ENCODE results near the gene SPINT2.

SPINT2 gene

GRCh38 chr19:38289955-38290354 lies 25.6 kb downstream of the SPINT2 start:
- peak overlapping the region in 1 of 2 donors; percentile 60 for H3K27ac Mint-ChIP-seq
- DNase-seq (no peak), ATAC-seq (no peak)
- H3K4me3 Mint-ChIP-seq = no peak overlapping the region
- no peaks in the 10 kb centered on the region for H3K9me3 Mint-ChIP-seq
- H3K4me1 Mint-ChIP-seq = no peaks in the 10 kb centered on the region
- no peaks in the 10 kb centered on the region for H3K27me3 Mint-ChIP-seq

- no peaks in the 10 kb centered on the region for H3K4me1 Mint-ChIP-seq
- peak overlapping the region in 1 of 2 donors; percentile 60 for H3K27ac Mint-ChIP-seq
- no peak overlapping the region for H3K4me3 Mint-ChIP-seq
- no peak for ATAC-seq
- no peak for DNase-seq
- no peaks in the 10 kb centered on the region for H3K27me3 Mint-ChIP-seq
- H3K9me3 Mint-ChIP-seq = no peaks in the 10 kb centered on the region
Measured at GRCh38 chr19:38290631-38291147, 26.3 kb downstream of the SPINT2 start.

- ATAC-seq (no peak), DNase-seq (no peak)
- no peak overlapping the region for H3K27ac Mint-ChIP-seq
- no peaks in the 10 kb centered on the region for H3K9me3 Mint-ChIP-seq
- no peaks in the 10 kb centered on the region for H3K4me1 Mint-ChIP-seq
- no peak overlapping the region for H3K4me3 Mint-ChIP-seq
- H3K27me3 Mint-ChIP-seq = no peaks in the 10 kb centered on the region
Measured at GRCh38 chr19:38291855-38292254, 27.5 kb downstream of the SPINT2 start.

GRCh38 chr19:38293281-38293680 lies 28.9 kb downstream of the SPINT2 start:
- Mint-ChIP-seq H3K27me3 (no peaks in the 10 kb centered on the region), H3K4me3 (no peak overlapping the region), H3K9me3 (no peaks in the 10 kb centered on the region), H3K4me1 (no peaks in the 10 kb centered on the region), H3K27ac (no peak overlapping the region)
- DNase-seq = no peak
- ATAC-seq = no peak

- no peaks in the 10 kb centered on the region for H3K4me1 Mint-ChIP-seq
- no peaks in the 10 kb centered on the region for H3K27me3 Mint-ChIP-seq
Measured at GRCh38 chr19:38294090-38294489, 29.7 kb downstream of the SPINT2 start.

GRCh38 chr19:38298821-38299680 lies 34.7 kb downstream of the SPINT2 start:
- Mint-ChIP-seq H3K4me3 (no peak overlapping the region), H3K27ac (no peak overlapping the region), H3K9me3 (no peaks in the 10 kb centered on the region), H3K4me1 (no peaks in the 10 kb centered on the region), H3K27me3 (no peaks in the 10 kb centered on the region)
- DNase-seq = no peak
- ATAC-seq = no peak

More at GRCh38 chr19:38294090-38294489, 29.7 kb downstream of the SPINT2 start:
- Mint-ChIP-seq H3K9me3 (no peaks in the 10 kb centered on the region), H3K27ac (peak overlapping the region in 1 of 2 donors; percentile 54), H3K4me3 (no peak overlapping the region)
- no peak for ATAC-seq
- DNase-seq = no peak

DNA sequence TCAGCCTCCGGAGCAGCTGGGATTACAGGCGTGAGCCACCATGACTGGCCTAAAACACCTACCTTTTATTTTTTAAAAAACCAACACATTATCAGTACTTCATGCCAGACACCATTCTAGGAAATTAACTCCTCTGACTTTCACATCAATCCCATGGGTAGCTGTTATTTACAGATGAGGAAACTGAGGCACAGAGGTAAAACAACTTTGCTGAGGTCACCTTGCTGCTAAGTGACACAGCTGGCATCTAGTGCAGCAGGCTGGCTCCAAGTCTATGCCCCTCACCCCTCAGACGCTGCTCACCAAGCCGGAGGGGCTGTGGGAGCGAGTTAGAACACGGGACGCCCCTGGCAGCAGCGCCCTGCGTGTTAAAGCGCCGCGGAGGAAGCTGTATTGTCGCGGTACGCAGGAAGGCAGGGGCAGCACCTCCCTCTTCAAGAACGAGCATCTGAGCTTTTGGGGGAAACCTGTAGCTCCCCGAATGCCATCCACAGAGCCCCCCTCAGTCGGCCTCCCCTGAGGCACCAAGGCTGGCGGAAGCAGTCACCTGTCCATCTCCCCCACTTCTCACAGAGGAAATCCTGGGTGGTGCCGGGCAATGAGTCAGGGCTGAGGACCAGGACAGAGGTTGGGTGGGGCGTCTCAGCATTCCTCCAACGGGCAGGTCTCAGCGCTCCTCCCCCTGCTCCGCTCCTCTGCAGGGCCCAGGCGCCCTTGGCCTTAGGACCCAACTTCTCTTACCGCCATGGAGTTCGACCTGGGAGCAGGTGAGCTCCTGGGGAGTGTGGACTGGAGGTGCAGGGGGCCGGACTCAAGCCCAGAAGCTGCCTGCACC lies 39.4 kb downstream of the SPINT2 start, which contains the start of gene C19orf33:
C19orf33 (plus strand) TSS at position 735 of the 835 bp plus-strand sequence; CDS start at position 746, 11 bp downstream.
- H3K4me1 Mint-ChIP-seq = no peaks in the 10 kb centered on the region

GRCh38 chr19:38304352-38304865 lies 40.0 kb downstream of the SPINT2 start:
- Mint-ChIP-seq H3K9me3 (no peaks in the 10 kb centered on the region), H3K27ac (no peak overlapping the region), H3K4me1 (no peaks in the 10 kb centered on the region), H3K27me3 (no peaks in the 10 kb centered on the region), H3K4me3 (no peak overlapping the region)
- ATAC-seq (no peak), DNase-seq (no peak)

More for the DNA sequence above, 39.4 kb downstream of the SPINT2 start, which contains the start of gene C19orf33:
- ATAC-seq (no peak), DNase-seq (no peak)
- Mint-ChIP-seq H3K4me3 (no peak within 1 kb of the TSS), H3K27me3 (no peaks in the 10 kb centered on the region), H3K9me3 (no peaks in the 10 kb centered on the region), H3K27ac (no peak within 1 kb of the TSS)

DNA sequence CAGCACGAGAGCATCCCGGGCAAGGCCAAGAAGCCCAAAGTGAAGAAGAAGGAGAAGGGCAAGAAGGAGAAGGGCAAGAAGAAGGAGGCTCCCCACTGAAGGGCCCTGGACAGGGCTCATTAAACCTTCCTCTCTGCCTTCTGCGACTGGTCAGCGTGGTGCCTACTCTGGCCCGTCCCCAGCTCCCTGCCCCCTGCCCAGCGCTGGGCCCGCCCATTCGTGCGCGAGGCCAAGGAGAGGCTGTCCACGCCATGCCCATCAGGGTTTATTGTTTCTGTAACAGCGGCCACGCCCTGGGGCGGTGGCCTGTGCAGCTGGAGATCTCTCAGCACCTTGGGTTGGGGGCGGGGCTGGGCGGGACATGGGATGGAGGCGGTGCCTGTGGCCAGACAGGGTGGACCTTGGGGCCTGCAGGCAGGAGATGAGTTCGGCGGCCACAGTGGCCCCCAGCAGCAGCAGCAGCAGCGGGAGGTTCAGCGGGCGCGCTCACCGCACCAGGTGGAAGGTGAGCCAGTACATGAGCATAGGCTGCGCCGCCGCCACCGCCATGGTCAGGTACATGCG lies 40.6 kb downstream of the SPINT2 start:
- DNase-seq = no peak
- Mint-ChIP-seq H3K9me3 (no peaks in the 10 kb centered on the region), H3K27me3 (no peaks in the 10 kb centered on the region), H3K4me3 (no peak overlapping the region), H3K4me1 (no peaks in the 10 kb centered on the region), H3K27ac (no peak overlapping the region)
- ATAC-seq = no peak

GRCh38 chr19:38306236-38306635 lies 41.9 kb downstream of the SPINT2 start:
- peaks cover 5% of the 10 kb centered on the region for H3K4me1 Mint-ChIP-seq
- H3K27me3 Mint-ChIP-seq = no peaks in the 10 kb centered on the region
- no peak overlapping the region for H3K4me3 Mint-ChIP-seq
- peaks cover 5% of the 10 kb centered on the region in 2 donors for H3K9me3 Mint-ChIP-seq
- H3K27ac Mint-ChIP-seq = no peak overlapping the region
- ATAC-seq = no peak
- DNase-seq = no peak

DNA sequence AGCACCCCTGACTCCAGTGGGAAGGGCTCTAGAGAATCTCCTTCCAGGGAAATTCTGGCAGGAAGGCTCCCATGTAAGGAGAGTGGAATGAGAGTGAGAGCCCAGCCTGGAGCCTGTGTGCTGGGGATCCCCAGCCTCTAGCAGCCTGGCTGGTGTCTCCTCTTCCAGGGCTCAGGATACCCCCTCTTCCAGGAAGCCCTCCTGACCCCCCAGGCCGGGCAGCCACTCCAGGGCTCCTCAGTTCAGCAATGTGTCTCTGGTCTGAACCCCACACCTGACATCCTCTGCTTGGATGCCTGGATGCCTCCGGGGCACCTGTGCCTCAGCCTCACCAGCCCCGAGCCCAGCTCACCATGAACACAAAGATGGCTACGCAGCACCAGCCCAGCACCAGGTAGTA lies 42.7 kb downstream of the SPINT2 start:
- H3K9me3 Mint-ChIP-seq = peaks cover 5% of the 10 kb centered on the region in 2 donors
- H3K4me1 Mint-ChIP-seq = peaks cover 11% of the 10 kb centered on the region
- no peaks in the 10 kb centered on the region for H3K27me3 Mint-ChIP-seq
- ATAC-seq (no peak), DNase-seq (no peak)
- H3K27ac Mint-ChIP-seq = peak overlapping the region in 1 of 2 donors; percentile 82
- no peak overlapping the region for H3K4me3 Mint-ChIP-seq

DNA sequence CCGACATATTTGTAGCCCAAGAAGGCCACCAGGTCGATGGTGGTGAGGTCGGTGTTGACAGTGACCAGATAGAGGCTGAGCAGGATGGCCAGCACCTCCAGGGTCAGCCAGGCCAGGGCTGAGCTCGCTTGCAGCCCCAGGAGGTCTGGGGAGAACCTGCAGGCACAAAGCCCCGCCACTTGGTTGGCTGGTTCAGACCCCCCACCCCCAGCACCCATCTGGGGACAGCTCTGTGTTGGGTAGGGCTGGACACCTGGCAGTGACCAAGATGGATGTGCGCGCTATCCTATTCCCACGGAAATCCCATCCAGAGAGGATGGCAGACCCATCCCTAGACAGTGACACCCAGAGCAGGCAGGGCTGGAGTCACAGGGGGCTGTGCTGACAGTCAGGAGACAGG lies 43.2 kb downstream of the SPINT2 start:
- no peak for DNase-seq
- Mint-ChIP-seq H3K4me1 (peaks cover 17% of the 10 kb centered on the region), H3K27me3 (no peaks in the 10 kb centered on the region), H3K4me3 (no peak overlapping the region), H3K9me3 (peaks cover 5% of the 10 kb centered on the region in 2 donors), H3K27ac (peak overlapping the region in 1 of 2 donors; percentile 81)
- no peak for ATAC-seq

DNA sequence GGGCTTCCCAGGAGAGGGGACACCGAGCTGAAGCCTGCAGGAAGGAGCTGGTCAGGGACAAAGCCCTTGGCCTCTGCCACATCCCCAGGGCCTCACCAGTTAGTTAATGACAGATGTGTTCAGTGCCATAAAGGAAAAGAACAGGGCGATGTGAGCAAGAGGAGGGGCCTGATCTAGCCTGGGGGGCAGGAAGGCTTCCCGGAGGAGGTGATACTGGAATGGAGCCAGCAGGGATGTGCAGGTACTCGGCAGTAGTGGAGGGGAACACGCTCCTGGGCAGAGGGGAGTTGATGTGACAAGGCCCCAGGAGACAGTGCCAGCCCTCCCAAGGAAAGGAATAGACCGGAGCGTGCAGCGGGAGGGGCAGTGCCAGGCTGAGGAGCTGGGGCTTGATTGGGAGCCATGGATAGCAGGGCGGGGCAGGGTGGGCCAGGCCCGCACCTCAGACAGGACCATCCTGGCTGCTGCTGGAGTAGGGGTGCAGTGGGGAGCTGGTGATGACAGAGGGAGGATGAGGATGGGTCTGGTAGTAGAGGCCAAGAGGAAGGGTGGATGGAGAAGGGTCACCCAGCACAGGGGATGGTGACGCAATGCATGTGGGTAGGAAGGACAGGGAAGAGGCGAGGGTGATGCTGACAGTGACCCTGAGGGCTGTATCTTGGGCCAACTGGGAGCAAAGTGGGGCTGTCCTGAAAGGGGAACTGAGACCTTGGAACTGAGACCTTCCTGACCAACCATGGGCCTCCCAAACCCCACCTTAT lies 43.8 kb downstream of the SPINT2 start:
- H3K9me3 Mint-ChIP-seq = peaks cover 5% of the 10 kb centered on the region in 2 donors
- peak overlapping the region; percentile 81 to 96 for H3K27ac Mint-ChIP-seq
- H3K4me1 Mint-ChIP-seq = peaks cover 18% of the 10 kb centered on the region
- no peaks in the 10 kb centered on the region for H3K27me3 Mint-ChIP-seq
- no peak overlapping the region for H3K4me3 Mint-ChIP-seq
- ATAC-seq (no peak), DNase-seq (no peak)

DNA sequence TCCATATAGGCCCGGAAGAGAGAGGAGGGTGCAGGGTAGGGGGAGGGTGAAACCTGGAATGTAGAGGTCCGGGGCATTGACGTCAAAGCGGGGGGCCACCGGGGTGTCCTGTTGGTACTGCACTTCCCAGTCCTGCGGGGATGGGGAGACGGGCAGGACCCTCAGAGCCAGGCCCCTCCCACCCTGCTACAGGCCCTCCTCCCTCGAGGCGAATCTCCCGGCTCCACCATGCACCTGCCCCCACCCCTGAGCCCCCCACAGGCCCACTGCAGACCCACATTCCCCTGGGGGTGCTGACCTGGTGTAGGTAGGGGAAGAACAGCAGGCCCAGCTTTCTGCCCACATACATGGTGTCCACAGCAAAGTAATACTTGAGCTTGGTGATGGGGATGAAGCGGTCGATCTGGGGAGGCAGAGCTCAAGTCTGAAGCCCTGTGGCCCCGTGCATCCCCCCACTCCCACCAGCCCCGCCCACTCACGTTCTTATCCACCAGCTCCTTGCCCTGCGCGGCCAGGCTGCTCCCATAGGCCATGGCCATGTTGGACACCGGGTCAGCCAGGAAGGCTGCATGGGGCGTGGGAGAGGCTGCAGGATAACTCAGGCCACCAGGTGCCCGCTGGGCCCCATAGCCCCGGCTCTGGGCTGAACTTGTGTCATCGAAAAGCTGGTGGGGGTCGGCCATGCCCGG lies 44.7 kb downstream of the SPINT2 start:
- ATAC-seq (peak; percentile 19), DNase-seq (no peak)
- Mint-ChIP-seq H3K9me3 (peaks cover 5% of the 10 kb centered on the region in 2 donors), H3K27me3 (no peaks in the 10 kb centered on the region), H3K4me3 (no peak overlapping the region), H3K27ac (no peak overlapping the region), H3K4me1 (peaks cover 24% of the 10 kb centered on the region)
